ENCODE data around the gene LDAH.
"Not testable (repeated sequence)": the region's sequence is repeated elsewhere in the genome, so short reads cannot be mapped to it uniquely, and the experiment has no call there.

LDAH gene

DNA sequence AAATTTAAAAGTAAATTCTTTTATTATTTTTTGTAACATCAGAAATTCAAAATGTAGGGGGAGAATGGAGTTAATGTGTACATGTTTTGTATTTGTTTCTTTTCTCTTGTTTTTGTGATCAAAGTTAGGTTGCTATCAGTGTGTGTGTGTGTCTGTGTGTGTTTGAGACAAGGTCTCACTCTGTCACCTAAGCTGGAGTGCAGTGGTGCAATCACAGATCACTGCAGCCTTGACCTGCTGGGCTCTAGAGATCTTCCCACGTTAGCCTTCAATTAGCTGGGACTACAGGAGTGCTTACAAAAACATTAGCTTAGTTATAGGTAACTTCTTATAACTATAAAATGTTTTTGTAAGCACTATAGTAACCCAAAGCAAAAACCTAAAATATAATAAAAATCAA lies 105.3 kb downstream of the LDAH start:
- DNase-seq: no peak

DNA sequence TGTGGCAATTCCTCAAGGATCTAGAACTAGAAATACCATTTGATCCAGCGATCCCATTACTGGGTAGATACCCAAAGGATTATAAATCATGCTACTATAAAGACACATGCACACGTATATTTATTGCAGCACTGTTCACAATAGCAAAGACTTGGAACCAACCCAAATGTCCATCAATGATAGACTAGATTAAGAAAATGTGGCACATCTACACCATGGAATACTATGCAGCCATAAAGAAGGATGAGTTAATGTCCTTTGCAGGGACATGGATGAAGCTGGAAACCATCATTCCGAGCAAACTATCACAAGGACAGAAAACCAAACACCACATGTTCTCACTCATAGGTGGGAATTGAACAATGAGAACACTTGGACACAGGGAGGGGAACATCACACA lies 106.7 kb downstream of the LDAH start:
- DNase-seq: not testable (repeated sequence)

DNA sequence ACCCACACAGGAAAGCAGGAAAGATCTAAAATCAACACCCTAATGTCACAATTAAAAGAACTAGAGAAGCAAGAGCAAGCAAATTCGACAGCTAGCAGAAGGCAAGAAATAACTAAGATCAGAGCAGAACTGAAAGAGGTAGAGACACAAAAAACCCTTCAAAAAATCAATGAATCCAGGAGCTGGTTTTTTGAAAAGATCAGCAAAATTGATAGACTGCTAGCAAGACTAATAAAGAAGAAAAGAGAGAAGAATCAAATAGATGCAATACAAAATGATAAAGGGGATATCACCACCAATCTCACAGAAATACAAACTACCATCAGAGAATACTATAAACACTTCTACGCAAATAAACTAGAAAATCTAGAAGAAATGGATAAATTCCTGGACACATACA lies 108.5 kb downstream of the LDAH start:
- not testable (repeated sequence) for DNase-seq

DNA sequence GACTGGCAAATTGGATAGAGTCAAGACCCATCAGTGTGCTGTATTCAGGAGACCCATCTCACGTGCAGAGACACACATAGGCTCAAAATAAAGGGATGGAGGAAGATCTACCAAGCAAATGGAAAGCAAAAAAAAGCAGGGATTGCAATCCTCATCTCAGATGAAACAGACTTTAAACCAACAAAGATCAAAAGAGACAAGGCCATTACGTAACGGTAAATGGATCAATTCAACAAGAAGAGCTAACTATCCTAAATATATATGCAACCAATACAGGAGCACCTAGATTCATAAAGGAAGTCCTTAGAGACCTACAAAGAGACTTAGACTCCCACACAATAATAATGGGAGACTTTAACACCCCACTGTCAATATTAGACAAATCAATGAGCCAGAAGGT lies 109.3 kb downstream of the LDAH start:
- DNase-seq: not testable (repeated sequence)

DNA sequence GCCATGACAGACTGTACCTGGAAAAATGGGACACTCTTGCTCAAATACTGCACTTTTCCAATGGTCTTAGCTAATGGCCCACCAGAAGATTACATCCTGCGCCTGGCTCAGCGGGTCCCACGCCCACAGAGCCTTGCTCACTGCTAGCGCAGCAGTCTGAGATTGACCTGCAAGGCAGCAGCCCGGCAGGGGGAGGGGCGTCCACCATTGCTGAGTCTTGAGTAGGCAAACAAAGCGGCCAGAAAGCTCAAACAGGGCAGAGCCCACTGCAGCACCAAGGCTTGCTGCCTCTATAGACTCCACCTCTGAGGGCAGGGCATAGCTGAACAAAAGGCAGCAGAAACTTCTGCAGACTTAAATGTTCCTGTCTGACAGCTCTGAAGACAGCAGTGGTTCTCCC lies 111.3 kb downstream of the LDAH start:
- not testable (repeated sequence) for DNase-seq

DNA sequence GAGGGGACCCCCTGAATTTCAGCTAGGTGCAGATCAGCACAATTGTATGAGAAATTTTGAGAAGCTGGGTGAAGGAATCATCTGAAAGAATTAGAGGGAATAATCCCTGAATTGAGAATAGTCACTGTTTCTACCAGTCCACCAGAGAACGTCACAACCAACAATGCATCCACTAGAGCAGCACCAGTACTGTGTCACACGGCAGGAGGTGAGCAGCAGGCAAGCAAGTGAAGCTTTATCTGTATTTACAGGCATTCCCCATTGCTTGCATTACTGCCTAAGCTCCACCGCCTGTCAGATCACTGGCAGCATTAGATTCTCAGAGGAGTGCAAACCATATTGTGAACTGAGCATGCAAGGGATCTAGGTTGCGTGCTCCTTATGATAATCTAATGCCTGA lies 115.3 kb downstream of the LDAH start:
- no peak for DNase-seq

DNA sequence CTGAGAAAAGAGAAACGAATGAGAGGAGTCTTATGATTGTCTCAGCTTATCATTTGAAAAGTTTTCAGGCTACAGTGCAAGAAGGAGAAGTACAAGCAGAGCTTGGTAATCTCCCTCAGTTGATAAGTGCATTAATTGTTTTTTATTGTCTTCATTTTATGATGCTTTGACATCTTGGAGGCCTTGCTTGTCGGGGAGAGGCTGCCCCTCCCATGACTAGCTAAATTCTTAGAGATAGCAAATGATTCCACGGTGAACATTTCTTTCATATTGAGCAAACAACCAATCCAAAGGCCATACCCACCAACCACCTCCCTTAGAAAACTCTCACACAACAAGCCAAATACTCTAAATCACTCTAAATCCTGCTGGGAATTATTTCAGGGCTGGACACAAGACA lies 116.1 kb downstream of the LDAH start:
- DNase-seq: no peak

DNA sequence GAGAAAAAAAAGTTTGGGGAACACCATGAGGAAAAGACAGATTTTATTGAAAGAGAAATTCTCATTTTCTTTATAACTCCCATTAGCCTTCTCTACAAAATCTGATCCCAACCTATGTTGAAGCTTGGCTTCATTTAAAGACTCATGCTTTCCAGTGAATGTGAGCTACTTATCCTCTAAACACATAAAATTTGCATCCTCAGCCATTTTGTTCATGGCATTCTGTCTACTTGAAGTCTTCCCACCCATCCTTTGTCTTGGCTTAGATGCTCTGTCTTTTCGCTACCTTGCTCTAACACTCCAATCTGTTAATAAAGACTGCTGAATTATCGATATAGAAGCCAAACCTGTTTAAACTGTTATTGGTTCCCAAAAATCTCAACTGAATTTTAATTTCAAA lies 116.7 kb downstream of the LDAH start:
- DNase-seq: no peak

DNA sequence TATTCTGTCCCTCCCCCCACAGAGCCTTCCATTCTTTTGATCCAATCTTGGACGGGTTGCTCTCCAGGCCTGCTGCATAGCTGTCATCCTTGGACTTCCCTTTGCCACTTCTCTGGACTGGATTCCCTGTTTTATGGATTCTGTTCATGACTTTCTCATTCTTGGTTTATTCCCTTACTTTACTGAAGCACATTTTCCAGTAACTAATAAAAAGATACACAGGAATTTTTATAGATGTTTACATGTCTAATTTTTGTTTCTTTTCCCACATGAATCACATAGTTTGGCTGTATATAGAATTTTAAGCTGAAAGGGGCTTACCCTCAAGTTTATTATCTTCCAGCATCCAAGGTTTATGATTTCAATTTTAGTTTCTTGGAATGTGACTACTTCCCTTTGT lies 118.0 kb downstream of the LDAH start:
- DNase-seq: no peak

DNA sequence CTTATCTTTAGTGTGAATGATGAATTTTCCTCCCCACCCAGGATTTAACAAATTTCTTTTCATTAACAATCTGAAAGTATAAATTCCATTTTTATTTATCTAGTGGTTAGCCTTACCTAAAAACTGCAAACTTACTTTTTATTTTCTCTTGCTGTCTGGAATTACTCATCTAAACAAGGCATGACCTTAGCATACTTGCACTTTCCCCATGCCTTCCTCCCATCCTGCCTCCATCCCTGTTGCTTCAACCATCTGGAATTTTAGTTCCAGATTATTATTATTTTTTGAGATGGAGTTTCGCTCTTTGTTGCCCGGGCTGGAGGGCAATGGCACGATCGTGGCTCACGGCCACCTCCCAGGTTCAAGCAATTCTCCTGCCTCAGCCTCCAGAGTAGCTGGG lies 120.3 kb downstream of the LDAH start:
- DNase-seq: no peak

DNA sequence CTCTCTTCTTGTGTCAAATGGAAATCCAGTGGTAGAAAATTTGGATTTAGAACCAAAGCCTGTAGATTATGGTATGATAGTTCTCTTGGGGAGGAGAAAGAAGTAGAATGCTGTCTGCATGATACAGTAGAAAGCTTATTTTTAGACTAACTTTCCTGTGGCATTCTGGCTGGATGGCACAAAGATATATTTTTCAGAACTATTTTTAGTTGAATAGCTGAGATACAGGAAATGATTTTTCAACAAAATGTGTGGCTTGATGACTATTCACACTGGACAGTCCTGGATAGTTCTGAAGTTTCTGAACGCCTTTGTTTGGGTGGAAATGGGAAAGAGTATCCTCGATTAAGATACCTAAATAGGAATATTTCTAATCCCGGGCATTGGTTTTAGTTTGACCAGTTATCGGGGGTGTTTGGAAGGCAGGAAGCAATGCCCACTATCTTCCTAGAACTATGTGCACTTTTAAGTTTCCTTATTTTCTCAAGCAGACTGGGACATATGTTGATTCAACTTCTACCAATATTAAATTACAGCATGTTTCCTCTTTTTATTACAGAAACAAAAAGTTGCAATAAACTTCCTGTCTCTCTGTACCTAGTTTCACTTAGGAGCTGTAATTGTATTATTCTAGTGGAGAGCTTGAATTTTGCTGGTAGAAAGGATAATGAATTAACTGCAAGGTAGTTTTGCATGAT lies 123.8 kb downstream of the LDAH start:
- DNase-seq: no peak

DNA sequence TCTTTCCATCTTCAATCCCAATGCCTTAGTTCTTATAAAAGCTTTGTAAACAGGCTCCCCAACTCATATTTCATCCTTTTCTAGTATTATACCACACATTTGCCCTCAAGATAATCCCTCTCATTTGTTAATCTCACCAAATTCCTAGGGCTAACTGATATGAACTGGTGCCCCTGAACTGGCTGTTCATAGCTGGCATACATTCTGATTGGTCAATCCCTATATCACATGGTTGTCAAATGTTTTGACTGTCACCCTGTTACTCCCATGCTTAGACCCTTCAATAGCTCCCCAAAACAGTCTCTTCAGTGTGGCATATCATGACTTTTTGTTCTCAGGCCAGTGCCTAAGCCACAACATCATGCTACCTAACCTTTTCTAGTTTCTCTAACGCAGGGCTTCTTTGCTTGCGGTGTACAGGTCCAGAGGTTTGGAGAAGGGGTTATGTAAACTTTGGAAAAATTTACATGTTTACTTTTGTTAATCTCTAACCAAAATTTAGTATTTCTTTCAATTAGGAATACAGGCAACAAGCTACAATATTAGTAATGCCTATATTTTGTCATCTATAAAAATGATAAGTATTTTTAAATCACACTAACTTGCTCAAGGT lies 125.5 kb downstream of the LDAH start:
- no peak for DNase-seq

DNA sequence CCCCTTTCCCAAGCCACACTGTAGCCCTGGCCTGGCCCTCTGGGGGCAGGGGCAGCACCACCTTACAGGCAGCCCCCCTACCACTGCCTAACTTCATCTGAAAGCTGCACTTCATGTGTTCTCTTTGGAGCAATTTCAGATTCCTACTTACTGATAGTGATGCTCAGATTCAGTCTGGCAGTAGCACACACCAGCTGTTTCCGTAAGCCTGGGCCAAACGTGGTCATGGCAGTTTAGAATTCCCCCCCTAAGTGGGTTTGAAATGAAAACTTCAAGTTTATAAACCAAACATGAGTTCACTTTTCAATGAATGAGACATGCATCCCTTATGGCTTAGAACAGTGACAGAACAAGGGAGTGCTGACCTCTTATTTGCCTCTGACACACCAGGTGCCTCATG lies 126.5 kb downstream of the LDAH start:
- no peak for DNase-seq

DNA sequence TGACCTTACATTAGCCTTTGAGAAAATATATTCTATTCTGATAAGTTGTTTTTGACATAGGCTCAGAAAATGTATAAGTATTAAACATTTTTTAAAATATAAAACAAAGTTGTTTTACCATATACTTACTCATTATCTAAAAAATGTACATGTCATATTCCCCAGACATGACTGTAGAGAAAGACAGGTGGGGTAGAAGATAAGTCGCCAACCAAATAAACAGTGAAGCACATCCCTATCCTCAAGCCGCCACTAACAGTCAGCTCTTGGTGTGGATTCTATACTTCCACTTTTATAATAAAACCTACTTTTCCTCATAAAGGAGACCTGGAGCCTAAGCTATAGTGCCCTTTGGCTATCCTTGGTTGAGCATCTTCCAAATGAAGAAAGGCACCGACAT lies 129.6 kb downstream of the LDAH start:
- no peak for DNase-seq

DNA sequence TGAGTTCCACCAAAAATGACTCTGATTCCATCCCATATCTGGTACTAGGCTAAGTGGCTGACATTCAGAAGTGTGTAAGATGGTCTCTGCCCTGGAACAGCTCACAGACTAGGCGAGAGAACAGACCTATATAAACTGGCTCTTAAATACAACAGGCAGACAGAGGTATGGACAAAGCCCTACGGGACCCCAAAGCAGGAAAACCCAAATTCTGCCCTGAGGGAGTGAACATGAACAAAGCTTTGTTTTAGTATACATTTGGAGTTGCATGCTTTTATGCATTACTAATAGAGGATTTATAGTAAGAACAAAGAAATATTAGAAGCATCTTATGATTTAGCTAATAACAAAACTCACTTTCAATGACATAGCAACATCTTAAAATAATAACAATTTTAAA lies 130.8 kb downstream of the LDAH start:
- DNase-seq: no peak

DNA sequence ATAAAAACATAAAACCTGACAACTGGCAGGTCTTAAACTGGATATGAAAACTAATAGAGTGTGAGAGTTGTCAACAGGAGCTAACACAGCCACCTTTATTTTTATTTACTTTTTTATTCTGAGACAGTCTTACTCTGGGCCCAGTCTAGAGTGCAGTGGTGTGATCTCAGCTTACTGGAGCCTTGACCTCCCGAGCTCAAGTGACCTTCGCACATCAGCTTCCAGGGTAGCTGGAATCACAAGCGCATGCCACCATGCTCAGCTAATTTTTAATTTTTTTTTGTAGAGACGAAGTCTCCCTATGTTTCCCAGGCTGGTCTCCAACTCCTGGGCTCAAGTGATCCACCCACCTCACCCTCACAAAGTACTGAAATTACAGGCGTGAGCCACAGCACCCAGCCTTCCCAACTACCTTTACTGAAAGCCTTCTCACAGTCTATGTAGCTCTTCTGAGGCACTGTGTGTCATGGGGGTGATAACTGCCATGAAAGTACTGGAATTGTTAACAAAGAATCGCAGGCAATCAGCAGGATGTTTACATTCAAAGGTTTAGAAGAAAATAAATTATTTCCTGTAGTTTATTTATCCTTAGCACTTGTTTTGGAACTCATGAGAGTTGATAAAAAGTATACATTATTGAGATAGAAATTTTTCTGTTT lies 131.7 kb downstream of the LDAH start:
- DNase-seq: no peak

DNA sequence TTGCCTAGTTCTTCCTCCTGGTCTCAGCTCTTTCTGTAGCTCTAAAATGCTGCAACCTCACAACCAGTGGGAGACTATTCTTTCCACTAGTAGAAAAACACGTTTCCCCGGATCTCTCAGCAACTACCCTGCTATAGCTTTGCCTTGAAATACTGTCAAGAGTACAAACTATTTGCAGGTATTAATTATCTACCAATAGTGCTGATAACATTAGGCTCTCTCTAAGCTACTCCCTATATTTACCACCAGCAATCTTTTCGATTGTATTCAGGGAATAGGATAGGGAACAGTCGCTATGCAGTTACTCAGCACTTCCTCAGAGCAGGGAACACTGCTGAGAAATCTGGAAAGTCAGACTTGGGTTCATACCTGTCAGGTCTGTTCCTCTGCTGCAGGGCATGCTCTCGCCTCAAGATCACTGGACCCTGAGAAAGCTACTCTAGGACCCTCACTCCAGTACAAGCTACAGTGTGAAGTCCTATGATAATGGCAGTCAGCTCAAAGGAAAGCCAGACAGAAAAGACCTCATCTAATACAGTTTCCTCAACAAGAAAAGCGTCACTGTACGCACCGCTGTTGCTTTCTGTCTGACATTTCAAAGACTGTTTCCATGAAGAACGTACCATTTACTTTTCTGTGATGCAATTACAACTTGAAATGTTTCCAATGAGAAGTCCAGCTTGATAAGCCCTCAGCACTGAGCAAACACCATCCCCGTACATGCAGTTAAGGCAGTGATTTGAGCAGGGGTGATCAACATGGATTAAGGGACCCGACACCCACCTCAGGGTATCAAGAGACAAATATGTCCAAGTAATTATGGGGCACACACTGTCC lies 133.3 kb downstream of the LDAH start:
- no peak for DNase-seq

DNA sequence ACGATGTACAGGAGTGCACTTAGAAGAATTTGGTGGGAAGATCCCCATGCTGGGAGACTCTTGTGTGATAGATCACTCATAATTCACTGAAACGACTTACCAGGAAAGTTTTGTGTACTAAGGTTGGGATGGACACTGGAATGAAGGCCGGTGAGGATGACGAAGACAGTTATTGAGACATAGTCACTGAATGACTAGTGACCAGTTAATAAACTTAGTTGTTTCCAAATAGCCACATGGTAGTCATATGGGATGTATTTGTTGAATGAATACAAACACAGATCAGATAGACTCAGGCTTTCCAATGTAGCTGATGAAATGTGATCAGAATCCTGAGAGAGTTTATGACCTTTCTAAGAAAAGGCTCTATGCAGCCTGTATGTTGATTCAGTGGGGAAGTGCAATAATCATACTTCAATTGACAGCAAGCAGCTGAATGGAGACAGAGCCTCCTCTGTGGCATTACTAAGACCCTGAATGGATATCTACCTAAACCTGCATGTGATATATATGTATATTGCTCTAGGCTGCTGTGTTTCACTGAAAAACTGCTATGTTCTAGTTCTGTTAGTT lies 135.6 kb downstream of the LDAH start:
- DNase-seq: no peak

DNA sequence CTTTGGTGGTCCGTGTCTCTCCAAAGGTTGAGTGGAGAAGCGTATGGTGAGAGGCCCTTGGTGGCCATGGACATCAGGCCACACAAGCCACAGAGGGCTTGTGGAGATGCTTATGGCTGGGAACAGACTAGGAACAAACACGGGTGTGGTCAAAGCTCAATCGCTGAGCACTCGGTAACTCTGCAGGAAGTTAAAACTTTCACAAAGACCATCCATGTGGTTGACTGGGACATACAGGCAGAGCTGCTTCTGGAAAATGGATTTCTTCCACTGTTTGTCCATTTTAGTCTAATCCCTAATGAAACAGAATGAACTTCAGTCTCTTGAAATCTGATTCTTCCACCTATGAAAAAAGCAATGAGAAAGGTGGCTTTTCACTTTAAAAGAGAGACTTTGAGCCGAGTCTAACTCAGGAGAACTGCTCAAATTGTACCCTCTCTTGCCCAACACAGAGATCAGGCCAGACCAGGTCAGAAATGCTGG lies 138.3 kb downstream of the LDAH start:
- no peak for DNase-seq

DNA sequence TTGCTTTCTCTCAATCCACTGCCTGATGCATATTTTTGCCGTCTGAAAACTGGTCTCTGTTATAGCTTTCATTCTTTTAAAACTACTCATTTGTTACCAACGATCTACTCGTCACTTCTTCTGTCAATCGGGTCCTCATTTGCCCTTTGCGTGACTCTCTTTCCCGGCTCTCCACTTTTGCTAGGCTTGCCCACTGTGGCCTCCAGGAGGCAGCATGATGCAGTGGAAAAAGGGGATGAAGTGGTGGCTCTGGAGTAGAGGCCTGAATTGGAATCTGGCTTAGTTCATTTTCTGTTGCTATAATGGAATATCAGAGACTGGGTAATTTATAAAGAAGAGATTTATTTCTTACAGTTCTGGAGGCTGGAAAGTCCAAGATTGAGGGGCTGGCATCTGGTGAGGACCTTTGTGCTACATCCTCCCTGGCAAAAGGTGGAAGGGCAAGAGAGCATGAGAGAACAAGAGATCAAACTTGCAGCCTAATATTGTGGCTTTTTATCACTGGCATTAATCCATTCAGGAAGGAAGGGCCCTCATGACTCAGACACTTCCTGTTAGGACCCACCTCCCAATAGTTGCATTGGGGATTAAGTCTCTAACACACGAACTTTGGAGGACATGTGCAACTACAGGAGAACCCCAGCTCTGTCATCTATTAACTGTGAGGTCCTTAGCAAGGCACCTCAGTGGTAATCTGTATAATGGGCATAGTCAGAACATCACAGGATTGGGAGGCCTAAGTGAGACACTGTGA lies 140.6 kb downstream of the LDAH start:
- no peak for DNase-seq

DNA sequence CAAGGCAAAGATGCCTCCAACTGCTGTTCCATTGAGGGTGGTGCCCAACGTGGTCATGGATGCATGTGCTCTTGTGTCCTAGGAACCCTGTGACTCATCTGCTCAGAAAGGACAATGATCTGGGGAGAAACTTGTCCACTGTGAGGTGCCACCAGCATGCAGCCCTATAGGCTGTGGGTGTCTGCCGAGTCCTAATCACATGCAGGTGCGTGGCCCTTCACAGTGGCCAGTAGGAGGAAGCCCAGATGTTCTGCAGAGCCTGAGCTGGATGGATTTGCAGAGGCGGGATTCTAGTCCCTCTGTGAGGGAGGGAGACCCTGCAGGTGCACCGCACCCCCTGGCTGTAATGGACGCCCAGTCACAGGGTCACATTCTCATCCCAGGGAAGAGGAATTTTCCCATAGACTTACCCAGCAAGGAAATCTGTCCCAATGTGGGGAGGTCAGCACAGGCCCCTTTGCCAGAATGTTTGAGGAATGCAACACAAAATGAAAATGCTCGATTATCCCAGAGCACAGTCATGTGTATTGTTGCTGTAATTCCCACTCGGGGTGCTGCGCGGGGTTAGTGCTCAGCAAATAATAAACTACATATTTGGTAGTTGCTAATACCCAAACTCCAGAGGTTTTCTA lies 142.0 kb downstream of the LDAH start:
- no peak for DNase-seq

DNA sequence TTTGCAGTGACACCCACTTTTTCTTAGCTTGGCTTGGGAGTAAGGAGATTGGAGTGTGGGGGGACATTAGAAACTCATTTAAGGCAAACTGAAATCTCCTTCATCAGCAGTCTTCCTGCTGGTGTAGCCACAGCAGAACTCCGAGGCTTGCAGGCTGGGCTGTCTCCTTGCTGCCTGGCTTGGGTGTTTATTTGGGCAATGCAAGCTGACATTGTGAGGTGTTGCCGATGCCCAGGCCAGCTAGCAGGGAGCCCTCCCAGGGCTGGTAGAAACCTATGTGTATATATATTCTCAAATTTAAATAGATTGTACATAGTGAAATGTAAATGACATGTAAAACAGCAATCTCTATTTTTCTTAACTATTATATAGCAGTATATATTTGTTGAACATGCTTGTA lies 144.1 kb downstream of the LDAH start:
- DNase-seq: no peak

Data from cerebellar nuclear complex (tissue), 1 donor.